Nasal cavity respiratory epithelium epithelial cell of viscerocranial mucosa (primary cell): ENCODE results near the gene ALDOC. TPM values are rescaled to one million over a fixed set of nuclear protein-coding genes. Genes with fewer than 3 reads are reported as not detected.

Source experiments
- total RNA-seq: library from RNA; depleted of rRNA; stranded (reverse); fragments of >200 nt; gene quantifications from 2 replicates; pipeline ENCODE4 v1.2.3, GENCODE V29; 2014

ALDOC gene
- 24.3 and 41.8 TPM in 2 replicates for total RNA-seq

DNA sequence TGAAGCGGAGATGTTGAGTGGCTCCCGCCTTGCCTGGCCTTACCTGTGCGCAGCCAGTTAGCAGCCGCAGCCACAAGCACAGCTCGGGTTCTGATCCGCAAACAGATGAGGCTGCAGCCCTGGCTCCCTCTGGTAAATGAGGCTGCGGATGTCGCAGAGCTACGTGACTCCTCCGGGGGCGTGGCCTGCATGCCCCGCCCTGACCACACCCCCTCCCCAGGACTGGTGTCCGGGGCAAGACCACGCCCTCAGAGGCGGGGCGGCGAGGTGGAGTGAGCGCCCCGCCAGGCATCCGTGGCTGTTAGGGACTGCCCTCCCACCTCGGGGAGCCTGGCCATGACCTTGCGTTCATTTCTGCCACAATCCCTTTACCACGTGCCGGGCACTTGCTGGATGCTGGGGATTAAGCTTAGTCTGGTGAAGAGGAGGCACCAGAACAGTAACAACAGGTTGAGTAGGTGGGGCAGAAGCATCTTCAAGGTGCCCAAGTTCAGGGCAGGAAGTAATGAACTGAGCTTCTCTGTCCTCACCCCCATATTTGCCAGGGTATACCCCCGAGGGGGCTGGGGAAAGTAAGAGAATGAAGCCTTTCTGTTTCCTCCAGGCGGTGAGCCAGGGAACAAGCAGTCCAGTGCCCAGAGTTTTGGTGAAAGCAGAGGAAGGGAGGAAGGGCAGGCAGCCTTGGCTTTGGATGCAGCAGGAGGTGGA is at the start of gene ALDOC:
ALDOC (minus strand) TSS at position 138 of the 708 bp plus-strand sequence. CDS start 1,363 bp downstream, outside the sequence.

DNA sequence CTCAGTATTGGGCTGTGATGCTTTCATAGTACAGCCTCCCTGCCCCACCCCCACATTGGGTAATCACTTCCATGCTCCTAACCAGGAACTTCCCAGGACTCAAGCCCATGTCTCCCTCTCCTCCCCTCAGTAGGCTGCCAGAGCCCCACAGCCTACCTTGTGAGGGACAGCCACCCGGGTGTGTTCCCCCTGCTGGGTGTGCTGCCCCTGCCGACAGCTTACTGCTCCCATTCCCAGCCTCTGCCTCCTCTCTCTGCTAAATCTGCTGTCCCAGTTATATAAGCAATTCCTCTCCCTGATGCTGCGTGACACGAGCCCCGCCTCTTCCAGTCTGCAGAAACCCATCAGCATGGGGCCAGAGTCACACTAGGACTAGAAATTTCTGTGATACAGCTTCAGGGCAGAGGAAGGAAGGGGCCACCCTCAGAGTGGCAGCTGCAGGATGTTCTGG is 37.3 kb upstream of the ALDOC start, which contains the start of gene RSKR:
RSKR (minus strand) TSS at position 255 of the 451 bp plus-strand sequence; CDS start at position 231, 24 bp downstream.

DNA sequence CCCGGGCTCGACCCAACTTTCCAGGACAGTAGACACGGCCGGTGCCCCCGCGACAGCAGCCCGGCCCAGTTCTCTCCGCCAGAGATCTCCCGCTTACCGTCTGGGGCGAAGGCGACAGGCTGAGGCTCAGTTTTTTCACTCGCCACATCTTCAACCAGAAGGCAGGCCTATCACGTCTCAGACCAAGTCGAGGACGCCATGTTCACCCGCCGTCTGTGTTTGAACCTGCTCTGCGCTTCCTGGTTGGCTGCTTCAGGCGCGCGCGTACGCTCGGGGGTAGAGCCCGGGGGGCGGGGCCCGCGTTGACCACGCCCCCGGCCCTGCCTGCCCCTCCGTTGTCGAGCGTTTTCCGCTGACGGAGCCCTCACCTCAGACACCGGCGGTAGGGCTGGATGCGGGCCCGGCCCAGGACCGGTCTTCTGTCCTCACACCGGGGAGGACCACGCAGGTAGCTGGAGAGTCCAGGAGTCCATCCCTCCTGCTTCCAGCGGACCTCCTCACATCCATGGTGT is 22.2 kb upstream of the ALDOC start, which contains the start of gene SPAG5:
SPAG5 (minus strand) TSS at position 227 of the 512 bp plus-strand sequence; CDS start at position 148, 79 bp downstream.

DNA sequence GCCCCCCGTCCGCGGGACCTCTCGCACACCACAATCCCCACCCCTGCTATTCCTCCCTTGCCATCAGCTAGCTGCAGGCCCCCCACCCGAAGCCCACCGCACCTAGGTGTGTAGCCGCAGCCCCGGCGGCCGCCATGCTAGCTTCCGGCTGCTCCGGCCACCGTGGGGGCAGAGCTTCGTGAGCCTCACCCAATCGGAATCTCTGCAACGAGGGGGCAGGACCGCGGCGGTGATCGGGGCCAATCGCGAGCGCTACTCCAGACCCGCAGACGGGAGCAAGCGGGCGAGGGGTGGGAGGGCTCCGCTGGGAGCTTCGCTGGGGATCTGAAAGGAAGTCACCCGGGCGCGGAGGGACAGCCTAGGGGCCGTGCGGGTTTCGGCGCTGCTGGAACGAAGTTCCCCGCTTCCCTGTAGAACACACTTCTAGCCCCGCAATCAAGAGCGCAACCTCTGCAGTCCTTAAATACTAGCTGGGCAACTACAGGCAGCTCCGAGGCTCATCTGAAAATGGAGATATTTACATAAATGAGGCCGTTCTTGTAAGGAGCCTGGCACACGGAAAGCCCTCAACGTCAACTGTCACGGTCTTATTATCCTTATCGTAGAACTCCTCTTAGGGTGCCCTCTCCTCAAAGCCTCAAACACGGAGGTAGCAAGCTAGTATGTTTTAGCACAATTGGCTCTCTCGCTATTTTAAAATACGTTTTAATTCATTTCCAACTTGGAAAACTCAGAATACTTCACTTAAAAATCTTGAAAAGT is 5.2 kb downstream of the ALDOC start, which contains the start of gene PIGS:
PIGS (minus strand) TSS at position 164 of the 762 bp plus-strand sequence; CDS start at position 136, 28 bp downstream.

DNA sequence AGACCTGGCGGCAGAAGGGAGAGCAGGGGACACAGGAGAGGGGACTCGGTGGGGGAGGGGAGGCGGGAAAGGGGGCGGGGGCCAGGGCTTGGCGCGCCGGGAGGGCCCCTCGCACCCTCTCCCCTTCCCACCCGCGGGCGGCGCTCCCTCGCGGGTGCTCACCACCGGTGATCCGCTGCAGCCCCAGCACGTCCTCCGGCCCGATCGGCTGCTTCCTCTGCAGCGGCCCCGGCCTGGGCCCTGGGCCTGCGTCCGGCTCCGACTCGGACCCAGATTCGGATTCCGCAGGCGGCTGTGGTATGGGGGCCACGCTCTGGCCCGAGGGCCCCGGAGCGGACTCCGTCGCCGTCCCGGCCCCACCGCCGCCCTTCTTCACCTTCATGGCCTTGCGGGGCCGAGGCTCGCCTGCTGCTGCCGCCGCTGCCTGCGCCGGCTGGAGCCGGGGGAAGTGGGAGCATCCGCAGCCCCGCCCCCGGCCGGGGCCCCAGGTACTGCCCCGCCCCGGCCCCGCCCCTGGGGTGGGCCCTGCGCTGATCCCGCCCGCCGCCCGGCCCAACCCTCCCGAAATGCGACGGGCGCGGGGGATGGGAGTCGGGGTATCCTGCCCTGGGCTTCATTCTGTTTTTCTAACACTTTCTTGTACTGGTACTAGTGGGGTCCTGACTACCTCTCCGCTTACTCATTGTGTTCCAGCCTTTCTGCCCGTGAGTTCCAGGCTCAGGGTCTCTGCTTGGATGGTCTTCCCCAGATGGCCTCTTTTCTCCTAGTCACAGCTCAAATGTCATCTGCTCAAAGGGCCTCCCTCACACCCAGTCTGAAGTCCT is 24.3 kb downstream of the ALDOC start, which contains the start of gene UNC119:
UNC119 (minus strand) TSS at position 449 of the 824 bp plus-strand sequence; CDS start at position 382, 67 bp downstream.

Other genes starting within 250 kb of the ALDOC start
- 36.8 and 46.8 TPM in 2 replicates for gene IFT20, start 241.4 kb downstream of the ALDOC start, total RNA-seq
- 44.8 and 49.6 TPM in 2 replicates for gene TNFAIP1, start 241.1 kb downstream of the ALDOC start, total RNA-seq
- gene POLDIP2, start 219.4 kb downstream of the ALDOC start, total RNA-seq: 68.7 and 77.2 TPM in 2 replicates
- not detected in 2 replicates for gene SEBOX, start 211.7 kb downstream of the ALDOC start, total RNA-seq
- gene VTN, start 206.6 kb downstream of the ALDOC start, total RNA-seq: not detected in 2 replicates
- gene SARM1, start 205.2 kb downstream of the ALDOC start, total RNA-seq: 0.34 and 0.93 TPM in 2 replicates
- gene SLC46A1, start 170.7 kb downstream of the ALDOC start, total RNA-seq: 6.2 and 15.6 TPM in 2 replicates
- gene SLC13A2, start 103.3 kb downstream of the ALDOC start, total RNA-seq: 0.07 TPM in 1 of 2 replicates, not detected in the other
- gene FOXN1, start 70.5 kb downstream of the ALDOC start, total RNA-seq: under 0.01 and 0.14 TPM in 2 replicates
- gene UNC119, start 24.3 kb downstream of the ALDOC start, total RNA-seq: 18.1 and 27.8 TPM in 2 replicates
- 43.1 and 68.2 TPM in 2 replicates for gene PIGS, start 5.4 kb downstream of the ALDOC start, total RNA-seq
- 1.0 and 2.1 TPM in 2 replicates for gene SPAG5, start 22.1 kb upstream of the ALDOC start, total RNA-seq
- 5.1 and 9.0 TPM in 2 replicates for gene RSKR, start 37.3 kb upstream of the ALDOC start, total RNA-seq
- 168 and 188 TPM in 2 replicates for gene BLTP2, start 68.3 kb upstream of the ALDOC start, total RNA-seq
- gene SDF2, start 85.0 kb upstream of the ALDOC start, total RNA-seq: 35.7 and 43.7 TPM in 2 replicates
- 29.4 and 62.4 TPM in 2 replicates for gene SUPT6H, start 85.3 kb upstream of the ALDOC start, total RNA-seq
- gene PROCA1, start 135.0 kb upstream of the ALDOC start, total RNA-seq: under 0.01 and 0.71 TPM in 2 replicates
- gene RAB34, start 141.0 kb upstream of the ALDOC start, total RNA-seq: 46.3 and 50.2 TPM in 2 replicates
- 810 and 816 TPM in 2 replicates for gene RPL23A, start 143.1 kb upstream of the ALDOC start, total RNA-seq
- gene TLCD1, start 149.3 kb upstream of the ALDOC start, total RNA-seq: 5.0 and 7.2 TPM in 2 replicates
- 2.7 and 2.8 TPM in 2 replicates for gene NEK8, start 151.9 kb upstream of the ALDOC start, total RNA-seq
- 58.4 and 59.9 TPM in 2 replicates for gene TRAF4, start 167.1 kb upstream of the ALDOC start, total RNA-seq